ENCODE measurements around the gene ZBTB32.
"Not testable (repeated sequence)": the region's sequence is repeated elsewhere in the genome, so short reads cannot be mapped to it uniquely, and the experiment has no call there.

ZBTB32 gene

GRCh38 chr19:35720648-35721047, 16.3 kb downstream of the ZBTB32 start:
- DNase-seq (ENCODE audit: low spot score), result no peak

DNA sequence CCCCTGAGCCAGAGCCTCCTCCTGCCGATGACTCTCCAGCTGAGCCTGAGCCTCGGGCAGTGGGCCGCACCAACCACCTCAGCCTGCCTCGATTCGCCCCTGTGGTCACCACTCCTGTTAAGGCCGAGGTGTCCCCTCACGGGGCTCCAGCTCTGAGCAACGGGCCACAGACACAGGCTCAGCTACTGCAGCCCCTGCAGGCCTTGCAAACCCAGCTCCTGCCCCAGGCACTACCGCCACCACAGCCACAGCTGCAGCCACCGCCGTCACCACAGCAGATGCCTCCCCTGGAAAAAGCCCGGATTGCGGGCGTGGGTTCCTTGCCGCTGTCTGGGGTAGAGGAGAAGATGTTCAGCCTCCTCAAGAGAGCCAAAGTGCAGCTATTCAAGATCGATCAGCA, 17.0 kb downstream of the ZBTB32 start:
- no peak for DNase-seq (ENCODE audit: low spot score)

- no peak for DNase-seq (ENCODE audit: low spot score)
These were observed 18.1 kb downstream of the ZBTB32 start for GRCh38 chr19:35722461-35722860.

- no peak for DNase-seq (ENCODE audit: low spot score)
These were observed 18.5 kb downstream of the ZBTB32 start for GRCh38 chr19:35722897-35723296.

DNA sequence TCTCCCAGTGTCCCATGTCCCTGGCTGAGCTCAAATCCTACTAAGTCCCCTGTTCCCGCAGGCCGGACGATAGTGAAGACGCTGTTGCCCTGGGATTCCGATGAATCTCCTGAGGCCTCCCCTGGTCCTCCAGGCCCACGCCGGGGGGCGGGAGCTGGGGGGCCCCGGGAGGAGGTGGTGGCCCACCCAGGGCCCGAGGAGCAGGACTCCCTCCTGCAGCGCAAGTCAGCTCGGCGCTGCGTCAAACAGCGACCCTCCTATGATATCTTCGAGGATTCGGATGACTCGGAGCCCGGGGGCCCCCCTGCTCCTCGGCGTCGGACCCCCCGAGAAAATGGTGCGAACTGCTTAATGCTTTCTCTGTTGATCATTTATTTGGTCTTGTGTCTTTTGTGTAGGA, 19.3 kb downstream of the ZBTB32 start:
- no peak for DNase-seq (ENCODE audit: low spot score)

DNA sequence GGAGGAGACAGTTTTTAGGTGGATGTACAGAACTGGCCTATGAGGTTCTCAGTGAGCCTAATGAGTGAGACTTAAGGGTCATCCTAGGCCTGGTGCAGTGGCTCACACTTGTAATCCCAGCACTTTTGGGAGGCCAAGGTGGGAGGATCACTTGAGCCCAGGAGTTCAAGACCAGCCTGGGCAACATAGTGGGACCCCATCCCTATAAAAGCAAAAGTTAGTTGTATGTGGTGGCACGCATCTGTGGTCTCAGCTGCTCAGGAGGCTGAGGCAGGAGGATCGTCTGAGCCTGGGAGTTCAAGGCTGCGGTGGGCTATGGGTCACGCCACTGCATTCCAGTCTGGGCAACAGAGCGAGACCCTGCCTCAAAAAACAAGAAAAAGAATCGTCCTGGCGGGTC, 19.8 kb downstream of the ZBTB32 start:
- DNase-seq (ENCODE audit: low spot score), result not testable (repeated sequence)

GRCh38 chr19:35724560-35724959, 20.2 kb downstream of the ZBTB32 start:
- DNase-seq (ENCODE audit: low spot score), result no peak

DNA sequence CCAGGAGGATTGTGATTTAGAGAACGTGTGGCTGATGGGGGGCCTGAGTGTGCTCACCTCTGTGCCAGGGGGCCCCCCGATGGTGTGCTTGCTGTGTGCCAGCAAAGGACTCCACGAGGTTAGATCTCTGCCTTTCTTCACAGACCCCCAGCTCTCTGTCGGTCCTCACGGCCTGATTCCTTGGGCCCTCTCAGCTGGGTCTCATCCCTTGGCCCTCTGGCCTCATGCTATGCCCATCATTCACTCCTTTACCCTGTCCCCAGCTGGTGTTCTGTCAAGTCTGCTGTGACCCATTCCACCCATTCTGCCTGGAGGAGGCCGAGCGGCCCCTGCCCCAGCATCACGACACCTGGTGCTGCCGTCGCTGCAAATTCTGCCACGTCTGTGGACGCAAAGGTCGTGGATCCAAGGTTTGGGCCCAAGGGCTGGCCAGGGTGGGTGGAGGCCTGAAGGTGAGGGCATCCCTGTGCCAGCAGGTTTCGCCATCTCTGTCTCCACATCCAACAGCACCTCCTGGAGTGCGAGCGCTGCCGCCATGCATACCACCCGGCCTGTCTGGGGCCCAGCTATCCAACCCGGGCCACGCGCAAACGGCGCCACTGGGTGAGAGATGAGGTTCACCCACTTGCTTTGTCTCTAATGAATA, 21.0 kb downstream of the ZBTB32 start:
- no peak for DNase-seq (ENCODE audit: low spot score)

- DNase-seq (ENCODE audit: low spot score), result no peak
These were observed 22.9 kb downstream of the ZBTB32 start for GRCh38 chr19:35727053-35727955.

- DNase-seq (ENCODE audit: low spot score), result no peak
These were observed 23.8 kb downstream of the ZBTB32 start for GRCh38 chr19:35727956-35728706.

- DNase-seq (ENCODE audit: low spot score), result no peak
These were observed 24.7 kb downstream of the ZBTB32 start for GRCh38 chr19:35729021-35729420.

- no peak for DNase-seq (ENCODE audit: low spot score)
These were observed 25.4 kb downstream of the ZBTB32 start for GRCh38 chr19:35729763-35730162.

DNA sequence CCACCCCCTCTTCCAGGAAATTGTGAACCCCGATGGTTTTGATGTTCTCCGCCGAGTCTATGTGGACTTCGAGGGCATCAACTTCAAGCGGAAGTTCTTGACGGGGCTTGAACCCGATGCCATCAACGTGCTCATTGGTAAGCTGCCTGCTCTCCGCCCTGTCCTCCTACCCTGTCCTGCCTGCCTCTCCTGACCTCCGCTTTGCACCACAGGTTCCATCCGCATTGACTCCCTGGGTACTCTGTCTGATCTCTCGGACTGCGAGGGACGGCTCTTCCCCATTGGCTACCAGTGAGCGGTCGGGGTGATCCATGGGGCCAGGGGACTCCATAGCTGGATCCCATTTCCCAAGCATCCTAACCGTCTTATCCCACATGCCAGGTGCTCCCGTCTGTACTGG, 26.0 kb downstream of the ZBTB32 start:
- no peak for DNase-seq (ENCODE audit: low spot score)

GRCh38 chr19:35731353-35731752, 27.0 kb downstream of the ZBTB32 start:
- DNase-seq (ENCODE audit: low spot score), result no peak

GRCh38 chr19:35731779-35732405, 27.5 kb downstream of the ZBTB32 start:
- no peak for DNase-seq (ENCODE audit: low spot score)

DNA sequence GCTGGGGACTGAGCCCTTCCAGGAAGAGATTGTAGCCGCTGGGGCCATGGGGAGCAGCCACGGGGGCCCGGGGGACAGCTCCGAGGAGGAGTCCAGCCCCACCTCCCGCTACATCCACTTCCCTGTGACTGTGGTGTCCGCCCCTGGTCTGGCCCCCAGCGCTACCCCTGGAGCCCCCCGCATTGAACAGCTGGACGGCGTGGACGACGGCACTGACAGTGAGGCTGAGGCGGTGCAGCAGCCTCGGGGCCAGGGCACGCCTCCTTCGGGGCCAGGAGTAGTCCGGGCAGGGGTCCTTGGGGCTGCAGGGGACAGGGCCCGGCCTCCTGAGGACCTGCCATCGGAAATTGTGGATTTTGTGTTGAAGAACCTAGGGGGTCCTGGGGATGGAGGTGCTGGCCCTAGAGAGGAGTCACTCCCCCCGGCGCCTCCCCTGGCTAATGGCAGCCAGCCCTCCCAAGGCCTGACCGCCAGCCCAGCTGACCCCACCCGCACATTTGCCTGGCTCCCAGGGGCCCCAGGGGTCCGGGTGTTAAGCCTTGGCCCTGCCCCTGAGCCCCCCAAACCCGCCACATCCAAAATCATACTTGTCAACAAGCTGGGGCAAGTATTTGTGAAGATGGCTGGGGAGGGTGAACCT, 28.3 kb downstream of the ZBTB32 start:
- no peak for DNase-seq (ENCODE audit: low spot score)

- DNase-seq (ENCODE audit: low spot score), result no peak
These were observed 29.1 kb downstream of the ZBTB32 start for GRCh38 chr19:35733180-35734125.

DNA sequence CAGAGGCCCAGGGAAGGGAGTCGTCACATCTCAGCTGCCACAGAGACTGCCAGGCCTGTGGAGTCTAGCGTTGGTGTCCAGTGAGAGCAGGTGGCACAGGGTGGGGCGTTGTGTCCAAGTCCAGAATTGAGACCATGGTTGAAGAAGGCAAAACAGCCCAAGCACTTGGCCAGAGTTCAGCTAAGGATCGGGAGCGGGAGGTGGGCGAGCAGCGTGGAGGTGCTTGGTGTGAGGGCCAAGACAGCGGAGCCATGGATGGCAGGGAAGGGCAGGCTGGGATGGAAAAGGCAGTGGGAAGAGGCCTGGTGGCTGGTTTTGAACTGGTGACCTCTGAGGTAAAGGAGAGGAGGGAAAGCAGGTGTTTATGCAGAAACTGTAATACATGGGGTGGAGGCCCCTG, 29.9 kb downstream of the ZBTB32 start:
- DNase-seq (ENCODE audit: low spot score), result no peak

GRCh38 chr19:35734889-35735288, 30.5 kb downstream of the ZBTB32 start:
- DNase-seq (ENCODE audit: low spot score), result no peak

Measured in pons (tissue), 1 donor.